Muscle of leg (tissue), 11 donors: Measurements from ENCODE around the gene PARVG. TPM values are rescaled to one million over a fixed set of nuclear protein-coding genes. Genes with fewer than 3 reads are reported as not detected.
A peak's percentile ranks its signal among the peaks of the same experiment; 100 is the strongest.

Source experiments
- DNase-seq: peaks from one replicate; pipeline ENCODE4 v3.0.0; 2013
- H3K27ac ChIP-seq: one replicate; pipeline ENCODE4 v1.5.1; 2013; ENCODE audit warnings: mild to moderate bottlenecking, low read length, control low read depth
- H3K27me3 ChIP-seq: one replicate; pipeline ENCODE4 v1.6.1; 2013; ENCODE audit warnings: low read length; ENCODE audit not compliant: control insufficient read depth, insufficient read depth
- H3K36me3 ChIP-seq: one replicate; pipeline ENCODE4 v1.6.1; 2013; ENCODE audit warnings: low read length; ENCODE audit not compliant: control insufficient read depth, insufficient read depth
- H3K4me1 ChIP-seq: one replicate; pipeline ENCODE4 v1.6.1; 2013; ENCODE audit warnings: low read length; ENCODE audit not compliant: control insufficient read depth, insufficient read depth
- H3K4me3 ChIP-seq: one replicate; pipeline ENCODE4 v1.5.1; 2013; ENCODE audit warnings: low read length, control low read depth
- H3K9me3 ChIP-seq: replicated peaks from 2 replicates; pipeline ENCODE4 v1.6.1; 2013; ENCODE audit warnings: low read depth, low read length; ENCODE audit not compliant: control insufficient read depth
- WGBS: methylation state at CpG from one replicate; pipeline ENCODE4 v1.1.5; 2013; ENCODE audit warnings: missing lambda C conversion rate; ENCODE audit not compliant: insufficient coverage; 5-methylcytosine and 5-hydroxymethylcytosine counted together
- polyA plus RNA-seq, 8 donors: library from polyadenylated mRNA; unstranded; fragments of 120-200 nt; gene quantifications; one replicate each; pipeline versions ENCODE4 v1.2.1 to v1.2.3, GENCODE V29; 2013; ENCODE audit warnings: inconsistent platforms in 1 of 8, low replicate concordance in 1 of 8; ENCODE audit not compliant: insufficient read length in 8 of 8, insufficient read depth in 1 of 8
- total RNA-seq: library from RNA; stranded (reverse); fragments of 120-200 nt; gene quantifications from one replicate; pipeline ENCODE4 v1.2.4, GENCODE V29; 2013

PARVG gene
- total and polyA plus RNA-seq, 9 donors: 2.8 to 4.3 (median 3.1) TPM

- H3K36me3 ChIP-seq: no peaks in the 10 kb centered on the region
- H3K27me3 ChIP-seq: no peaks in the 10 kb centered on the region
- H3K27ac ChIP-seq: no peak overlapping the region
- no peak for DNase-seq
- peaks cover 36% of the 10 kb centered on the region for H3K4me1 ChIP-seq
- WGBS: 80% methylated on average over 1 of the region's 4 CpGs
- no peak overlapping the region for H3K4me3 ChIP-seq
- H3K9me3 ChIP-seq: peaks cover 6% of the 10 kb centered on the region
Observed at GRCh38 chr22:44207981-44208317, 27.2 kb downstream of the PARVG start.

- Histone ChIP-seq H3K27me3 (no peaks in the 10 kb centered on the region), H3K27ac (no peak overlapping the region), H3K4me1 (peaks cover 37% of the 10 kb centered on the region), H3K36me3 (no peaks in the 10 kb centered on the region), H3K4me3 (no peak overlapping the region), H3K9me3 (peaks cover 6% of the 10 kb centered on the region)
- 100% methylated on average over 1 of the region's 3 CpGs for WGBS
- no peak for DNase-seq
Observed at GRCh38 chr22:44209343-44209742, 28.6 kb downstream of the PARVG start.

- no peak for DNase-seq
- H3K27ac ChIP-seq: no peak overlapping the region
- no peaks in the 10 kb centered on the region for H3K27me3 ChIP-seq
- no peaks in the 10 kb centered on the region for H3K36me3 ChIP-seq
- peaks cover 32% of the 10 kb centered on the region for H3K4me1 ChIP-seq
- H3K9me3 ChIP-seq: peaks cover 9% of the 10 kb centered on the region
- no CpG with 5 or more reads among the region's 4 CpGs for WGBS
- H3K4me3 ChIP-seq: no peak overlapping the region
Observed at GRCh38 chr22:44210722-44211121, 30.0 kb downstream of the PARVG start.

- H3K9me3 ChIP-seq: peaks cover 9% of the 10 kb centered on the region
- DNase-seq: no peak
- H3K4me1 ChIP-seq: peaks cover 26% of the 10 kb centered on the region
- WGBS: 72% methylated on average over 6 of the region's 6 CpGs
- H3K4me3 ChIP-seq: no peak overlapping the region
- H3K27ac ChIP-seq: peak overlapping the region; percentile 47
- no peaks in the 10 kb centered on the region for H3K36me3 ChIP-seq
- no peaks in the 10 kb centered on the region for H3K27me3 ChIP-seq
Observed at GRCh38 chr22:44211256-44211945, 30.7 kb downstream of the PARVG start.

- H3K27ac ChIP-seq: peak overlapping the region; percentile 72
- H3K4me1 ChIP-seq: peaks cover 21% of the 10 kb centered on the region
- no peaks in the 10 kb centered on the region for H3K27me3 ChIP-seq
- H3K4me3 ChIP-seq: no peak overlapping the region
- DNase-seq: peak; percentile 81
- peaks cover 9% of the 10 kb centered on the region for H3K9me3 ChIP-seq
- H3K36me3 ChIP-seq: no peaks in the 10 kb centered on the region
- 0% methylated on average over 7 of the region's 12 CpGs for WGBS
Observed at GRCh38 chr22:44211946-44212930, 31.5 kb downstream of the PARVG start.

- Histone ChIP-seq H3K27ac (no peak overlapping the region), H3K9me3 (peaks cover 9% of the 10 kb centered on the region), H3K4me1 (peaks cover 21% of the 10 kb centered on the region), H3K27me3 (no peaks in the 10 kb centered on the region), H3K36me3 (no peaks in the 10 kb centered on the region), H3K4me3 (no peak overlapping the region)
- WGBS: no CpG with 5 or more reads among the region's 1 CpG
- no peak for DNase-seq
Observed at GRCh38 chr22:44212936-44213335, 32.2 kb downstream of the PARVG start.

GRCh38 chr22:44213489-44214043 lies 32.8 kb downstream of the PARVG start:
- Histone ChIP-seq H3K36me3 (no peaks in the 10 kb centered on the region), H3K9me3 (peaks cover 9% of the 10 kb centered on the region), H3K4me1 (peaks cover 21% of the 10 kb centered on the region), H3K27ac (no peak overlapping the region), H3K4me3 (no peak overlapping the region), H3K27me3 (no peaks in the 10 kb centered on the region)
- no peak for DNase-seq
- WGBS: 85% methylated on average over 3 of the region's 3 CpGs

GRCh38 chr22:44214187-44214586 lies 33.5 kb downstream of the PARVG start:
- 90% methylated on average over 2 of the region's 3 CpGs for WGBS
- Histone ChIP-seq H3K36me3 (no peaks in the 10 kb centered on the region), H3K4me1 (peaks cover 21% of the 10 kb centered on the region), H3K9me3 (peaks cover 9% of the 10 kb centered on the region), H3K27ac (no peak overlapping the region), H3K4me3 (no peak overlapping the region), H3K27me3 (no peaks in the 10 kb centered on the region)
- no peak for DNase-seq

GRCh38 chr22:44214764-44215163 lies 34.0 kb downstream of the PARVG start:
- Histone ChIP-seq H3K27me3 (no peaks in the 10 kb centered on the region), H3K27ac (no peak overlapping the region), H3K4me1 (peaks cover 21% of the 10 kb centered on the region), H3K4me3 (no peak overlapping the region), H3K36me3 (no peaks in the 10 kb centered on the region), H3K9me3 (peaks cover 6% of the 10 kb centered on the region)
- 100% methylated on average over 1 of the region's 6 CpGs for whole genome bisulfite sequencing
- no peak for DNase-seq

GRCh38 chr22:44215287-44215686 lies 34.6 kb downstream of the PARVG start:
- no peaks in the 10 kb centered on the region for H3K36me3 ChIP-seq
- no CpG with 5 or more reads among the region's 4 CpGs for WGBS
- H3K9me3 ChIP-seq: peaks cover 3% of the 10 kb centered on the region
- peaks cover 21% of the 10 kb centered on the region for H3K4me1 ChIP-seq
- H3K4me3 ChIP-seq: no peak overlapping the region
- no peak overlapping the region for H3K27ac ChIP-seq
- no peaks in the 10 kb centered on the region for H3K27me3 ChIP-seq
- no peak for DNase-seq
